Dermis blood vessel endothelial cell (primary cell): ENCODE measurements around the gene ARMC7. TPM values are rescaled to one million over a fixed set of nuclear protein-coding genes. Genes with fewer than 3 reads are reported as not detected.
"Not testable (repeated sequence)": the region's sequence is repeated elsewhere in the genome, so short reads cannot be mapped to it uniquely, and the experiment has no call there.

Experiments used
- DNase-seq: peaks from one replicate; pipeline ENCODE4 v3.0.0; 2010
- total RNA-seq: library from RNA; depleted of rRNA; stranded (reverse); fragments of >200 nt; gene quantifications from 2 replicates; pipeline ENCODE4 v1.2.3, GENCODE V29; 2014

ARMC7 gene
- total RNA-seq, 1 donor from 2014 or later: 3.1 TPM

DNA sequence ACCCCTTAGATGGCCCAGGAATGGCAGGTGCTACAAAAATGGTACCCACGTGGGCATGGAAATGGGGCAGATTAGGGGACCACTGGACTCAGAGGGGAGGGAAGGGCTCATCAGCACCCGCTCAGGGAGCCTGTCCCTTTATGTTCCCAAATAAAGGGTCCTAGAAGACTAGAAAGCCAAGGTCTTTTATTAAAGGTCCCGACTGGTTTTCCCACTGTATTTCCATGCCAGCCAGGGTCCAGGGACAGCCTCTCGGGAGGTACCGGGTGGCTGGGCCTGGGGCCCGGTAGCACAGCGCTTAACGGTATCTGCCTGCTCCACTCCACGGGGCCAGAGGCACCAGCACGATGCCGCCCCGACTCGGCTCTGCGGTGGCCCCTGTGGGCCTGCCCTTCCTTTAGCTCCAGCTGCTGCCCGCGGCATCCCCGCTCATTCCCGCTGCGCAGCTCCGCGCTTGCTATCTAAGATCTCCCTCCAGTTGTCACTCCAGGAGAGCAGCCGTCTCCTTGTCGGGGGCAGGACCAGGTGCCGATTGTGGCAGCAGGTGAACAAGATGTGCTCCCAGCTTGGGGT, 20.4 kb downstream of the ARMC7 start:
- DNase-seq: no peak

DNA sequence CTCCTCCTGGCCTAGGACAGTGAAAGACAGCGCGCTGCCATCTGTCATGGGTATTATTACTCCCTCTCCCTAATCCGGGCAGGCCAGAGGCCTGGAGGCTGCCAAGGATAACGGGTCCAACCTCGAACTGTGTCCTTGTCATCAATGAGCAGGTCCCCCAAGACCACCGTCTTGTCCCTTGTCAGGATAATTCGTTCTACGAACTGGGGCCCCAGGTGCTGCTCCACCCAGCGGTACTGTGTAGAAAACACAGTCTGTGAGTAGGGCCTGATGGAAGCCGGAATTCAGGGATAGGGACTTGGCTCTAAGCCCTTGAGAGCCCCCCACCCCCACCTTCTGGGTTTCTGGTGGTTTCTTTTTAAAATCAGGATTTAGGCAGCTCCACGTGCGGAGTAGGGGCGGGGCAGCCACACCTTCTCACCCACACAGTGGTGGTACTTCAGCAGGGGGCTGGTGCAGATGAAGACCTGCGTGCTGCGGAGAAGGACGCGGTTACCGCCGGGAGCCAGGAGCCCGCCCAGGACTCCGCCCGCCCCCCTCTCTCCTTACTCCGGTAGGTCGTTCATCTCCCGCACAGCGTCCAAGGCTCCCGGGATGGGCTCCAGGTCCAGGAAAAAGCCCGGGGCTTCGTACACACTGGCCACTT, 21.0 kb downstream of the ARMC7 start:
- peak; percentile 79 for DNase-seq

DNA sequence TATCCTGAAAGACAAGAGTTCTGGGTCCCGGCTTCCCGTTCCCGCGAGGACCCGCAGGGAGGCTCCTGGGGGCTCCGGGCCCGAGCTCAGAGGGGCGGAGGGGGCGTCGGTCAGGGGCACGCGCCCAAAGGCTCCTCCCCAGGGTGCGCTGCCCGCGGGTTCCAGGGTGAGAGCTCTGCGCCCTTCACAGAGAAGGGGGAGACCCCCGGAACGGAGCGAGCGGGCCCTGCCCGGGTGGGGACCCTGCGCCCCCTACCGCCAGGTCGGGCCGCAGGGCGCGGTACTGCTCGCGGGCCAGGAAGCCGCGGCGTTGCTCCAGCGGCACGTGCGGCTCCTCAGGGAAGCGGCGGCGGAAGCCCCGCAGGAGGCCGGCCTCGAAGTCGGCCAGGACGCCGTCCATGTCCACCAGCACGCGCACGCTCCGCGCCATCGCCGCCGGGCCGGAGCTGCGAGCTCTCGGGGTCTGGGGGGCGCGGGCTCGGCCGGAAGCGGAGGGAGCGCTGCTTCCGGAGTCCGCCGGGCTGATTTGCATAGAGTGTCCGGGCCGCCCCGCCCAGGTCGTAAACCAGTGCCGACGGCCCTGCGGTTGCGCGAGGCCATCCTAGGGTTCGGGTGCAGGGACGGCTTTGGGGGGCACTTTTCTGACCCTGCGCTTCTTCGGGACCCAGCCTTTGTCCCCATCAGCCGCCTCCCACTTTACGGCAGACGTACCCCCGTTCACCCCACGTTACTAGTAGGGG, 21.7 kb downstream of the ARMC7 start, which contains the start of gene NT5C:
NT5C (minus strand) TSS at position 465 of the 740 bp plus-strand sequence; CDS start at position 430, 35 bp downstream.
- DNase-seq: peak; percentile 79

DNA sequence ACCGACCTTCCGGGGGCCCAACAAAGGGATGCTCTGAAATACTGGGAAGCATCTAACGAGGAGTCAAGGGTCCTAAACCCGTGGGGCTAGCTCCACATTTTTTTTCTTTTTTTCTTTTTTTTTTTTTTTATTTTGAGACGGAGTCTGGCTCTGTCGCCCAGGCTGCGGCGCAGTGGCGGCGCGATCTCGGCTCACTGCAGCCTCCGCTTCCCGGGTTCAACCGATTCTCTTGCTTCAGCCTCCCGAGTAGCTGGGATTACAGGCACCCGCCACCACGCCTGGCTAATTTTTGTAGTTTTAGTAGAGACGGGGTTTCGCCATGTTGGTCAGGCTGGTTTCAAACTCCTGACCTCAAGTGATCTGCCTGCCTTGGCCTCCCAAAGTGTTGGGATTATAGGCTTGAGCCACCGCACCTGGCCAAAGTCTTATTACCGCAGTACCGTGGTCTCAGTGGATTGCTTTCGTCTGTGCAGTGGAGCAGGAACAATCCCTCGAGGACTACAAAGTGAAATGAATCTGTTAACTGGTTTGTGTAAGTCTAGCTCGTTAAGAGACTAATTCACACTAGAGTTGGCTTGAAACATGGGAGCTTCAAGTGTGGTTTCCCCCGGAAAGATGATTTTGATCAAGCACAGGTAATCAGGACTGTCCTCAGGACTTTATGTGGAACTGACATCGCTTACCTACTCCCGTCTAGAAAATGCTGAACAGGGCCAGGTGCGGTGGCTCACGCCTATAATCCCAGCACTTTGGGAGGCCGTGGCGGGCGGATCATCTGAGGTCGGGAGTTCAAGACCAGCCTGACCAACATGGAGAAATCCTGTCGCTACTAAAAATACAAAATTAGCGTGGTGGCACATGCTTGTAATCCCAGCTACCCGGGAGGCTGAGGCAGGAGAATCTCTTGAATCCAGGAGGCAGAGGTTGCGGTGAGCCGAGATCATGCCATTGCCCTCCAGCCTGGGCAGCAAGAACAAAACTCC, 22.5 kb downstream of the ARMC7 start:
- DNase-seq: not testable (repeated sequence)

DNA sequence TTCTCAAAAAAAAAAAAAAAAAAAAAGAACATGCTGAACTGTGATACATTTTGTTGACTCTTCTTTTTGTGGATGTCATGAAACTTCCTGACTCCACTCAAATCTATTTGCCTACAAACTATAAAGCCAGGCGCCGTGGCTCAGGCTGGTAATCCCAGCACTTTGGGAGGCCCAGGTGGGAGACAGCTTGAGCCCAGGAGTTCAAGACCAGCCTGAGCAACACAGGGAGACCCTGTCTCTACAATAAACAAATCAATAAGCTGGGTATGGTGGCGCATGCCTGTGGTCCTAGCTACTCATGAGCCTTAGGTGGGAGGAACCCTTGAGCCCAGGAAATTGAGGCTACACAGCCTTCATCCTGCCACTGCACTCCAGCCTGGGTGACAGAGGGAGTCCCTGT, 23.2 kb downstream of the ARMC7 start:
- no peak for DNase-seq

DNA sequence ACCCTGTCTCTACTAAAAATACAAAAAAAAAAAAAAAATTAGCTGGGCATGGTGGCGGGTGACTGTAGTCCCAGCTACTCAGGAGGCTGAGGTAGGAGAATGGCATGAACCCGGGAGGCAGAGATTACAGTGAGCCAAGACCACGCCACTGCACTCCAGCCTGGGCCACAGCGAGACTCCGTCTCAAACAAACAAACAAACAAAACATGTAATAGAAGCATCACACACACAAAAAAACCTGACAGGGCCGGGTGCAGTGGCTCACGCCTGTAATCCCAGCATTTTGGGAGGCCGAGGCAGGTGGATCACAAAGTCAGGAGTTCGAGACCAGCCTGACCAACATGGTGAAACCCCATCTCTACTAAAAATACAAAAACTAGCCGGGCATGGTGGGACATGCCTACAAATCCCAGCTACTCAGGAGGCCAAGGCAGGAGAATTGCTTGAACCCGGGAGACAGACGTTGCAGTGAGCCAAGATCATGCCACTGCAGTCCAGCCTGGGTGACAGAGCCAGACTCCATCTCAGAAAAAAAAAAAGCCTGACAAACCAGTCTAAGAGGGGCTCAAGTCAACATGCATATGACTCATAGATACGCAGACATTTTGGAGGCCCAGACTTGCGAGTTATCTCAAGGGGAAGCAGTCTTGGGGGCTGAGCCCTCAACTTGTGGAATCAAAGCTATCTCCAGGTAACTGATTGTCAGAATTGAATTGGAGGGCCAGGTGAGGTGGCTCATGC, 24.0 kb downstream of the ARMC7 start:
- DNase-seq: not testable (repeated sequence)

DNA sequence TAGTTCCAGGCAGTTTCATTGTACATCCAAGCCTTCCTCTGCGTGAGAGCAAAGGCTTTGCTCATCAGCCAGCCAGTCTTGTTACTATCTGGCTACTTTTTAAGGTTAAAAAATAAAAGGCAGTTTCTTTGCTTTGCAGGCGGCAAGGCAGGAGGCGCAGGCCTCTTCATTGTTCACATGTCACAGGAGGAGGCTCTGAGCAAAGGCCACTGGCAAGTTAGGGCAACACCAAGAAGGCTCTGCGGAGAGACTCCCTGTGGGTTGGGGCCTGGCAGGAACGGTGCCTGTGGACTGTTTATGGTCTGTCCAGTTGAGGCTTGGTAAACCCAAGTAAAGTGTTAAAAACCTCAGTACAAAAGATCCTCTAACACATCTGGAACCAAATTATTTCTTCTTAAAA, 25.7 kb downstream of the ARMC7 start:
- DNase-seq: no peak

DNA sequence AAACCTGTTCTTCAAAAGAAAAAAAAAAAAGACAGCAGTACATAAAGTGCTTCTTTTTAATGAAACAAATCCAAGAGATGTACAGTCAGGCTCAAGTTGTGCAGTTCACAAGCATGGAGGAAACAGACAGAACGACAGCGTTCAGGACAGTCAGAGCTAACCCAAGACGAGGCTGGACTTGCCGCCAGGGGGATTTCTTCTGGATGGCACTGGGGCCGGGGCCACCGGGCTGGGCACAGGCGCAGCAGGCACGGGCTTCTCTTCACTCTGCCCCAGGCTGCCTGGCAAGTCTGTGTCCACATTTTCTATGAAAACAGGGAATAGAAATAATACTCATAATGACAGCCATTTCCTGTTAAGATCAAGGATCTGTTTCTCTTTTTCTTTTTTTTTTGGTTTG, 26.2 kb downstream of the ARMC7 start:
- DNase-seq: no peak

DNA sequence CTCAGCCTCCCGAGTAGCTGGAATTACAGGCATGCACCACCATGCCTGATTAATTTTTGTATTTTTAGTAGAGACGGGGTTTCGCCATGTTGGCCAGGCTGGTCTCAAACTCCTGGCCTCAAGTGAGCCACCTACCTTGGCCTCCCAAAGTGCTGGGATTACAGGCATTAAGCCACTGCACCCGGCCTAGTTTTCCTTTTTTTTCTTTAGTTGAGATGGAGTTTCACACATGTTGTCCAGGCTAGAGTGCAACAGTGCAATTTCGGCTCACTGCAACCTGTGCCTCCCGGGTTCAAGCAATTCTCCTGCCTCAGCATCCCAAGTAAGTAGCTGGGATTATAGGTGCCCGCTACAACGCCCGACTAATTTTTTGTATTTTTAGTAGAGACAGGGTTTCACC, 28.0 kb downstream of the ARMC7 start:
- DNase-seq: not testable (repeated sequence)

DNA sequence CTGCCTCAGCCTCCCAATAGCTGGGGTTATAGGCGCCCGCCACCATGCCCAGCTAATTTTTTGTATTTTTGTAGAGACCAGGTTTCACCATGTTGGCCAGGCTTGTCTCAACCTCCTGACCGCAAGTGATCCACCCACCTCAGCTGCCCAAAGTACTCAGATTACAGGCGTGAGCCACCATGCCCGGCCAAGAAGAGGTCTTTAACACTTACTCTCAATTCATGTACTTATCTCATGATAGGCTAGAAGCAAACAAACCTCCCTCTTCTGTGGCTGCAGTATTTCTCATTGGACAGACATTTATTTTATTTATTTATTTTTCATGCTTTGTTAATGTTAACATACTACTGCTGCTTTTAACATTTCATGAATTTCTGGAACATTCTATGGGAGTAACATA, 28.8 kb downstream of the ARMC7 start:
- no peak for DNase-seq

DNA sequence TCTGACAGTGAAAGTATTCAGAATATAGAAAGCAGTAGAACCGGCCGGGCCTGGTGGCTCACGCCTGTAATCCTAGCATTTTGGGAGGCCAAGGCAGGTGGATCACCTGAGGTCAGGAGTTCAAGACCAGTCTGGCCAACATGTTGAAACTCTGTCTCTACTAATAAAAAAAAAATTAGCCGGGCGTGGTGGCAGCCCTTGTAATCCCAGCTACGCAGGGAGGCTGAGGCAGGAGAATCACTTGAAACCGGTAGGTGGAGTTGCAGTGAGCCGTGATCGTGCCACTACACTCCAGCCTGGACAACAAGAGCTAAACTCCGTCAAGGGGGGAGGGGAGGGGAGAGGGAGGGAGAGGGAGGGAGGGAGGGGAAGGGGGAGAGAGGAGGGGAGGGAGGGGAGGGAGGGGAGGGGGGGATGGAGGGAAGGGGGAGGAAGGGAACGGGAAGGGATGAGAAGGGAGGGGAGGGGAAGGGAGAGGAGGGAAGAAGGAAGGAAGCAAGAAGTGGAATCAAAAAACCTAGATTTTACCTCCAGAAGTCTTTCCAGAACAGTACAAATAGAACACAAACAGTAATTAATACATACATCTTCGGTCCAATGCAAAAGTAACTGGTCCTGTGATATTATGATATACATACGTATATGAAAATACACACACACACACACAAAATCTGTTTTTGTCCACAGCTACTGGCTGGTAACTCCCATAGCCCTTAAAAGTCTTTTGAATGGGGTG, 32.6 kb downstream of the ARMC7 start:
- DNase-seq: no peak

DNA sequence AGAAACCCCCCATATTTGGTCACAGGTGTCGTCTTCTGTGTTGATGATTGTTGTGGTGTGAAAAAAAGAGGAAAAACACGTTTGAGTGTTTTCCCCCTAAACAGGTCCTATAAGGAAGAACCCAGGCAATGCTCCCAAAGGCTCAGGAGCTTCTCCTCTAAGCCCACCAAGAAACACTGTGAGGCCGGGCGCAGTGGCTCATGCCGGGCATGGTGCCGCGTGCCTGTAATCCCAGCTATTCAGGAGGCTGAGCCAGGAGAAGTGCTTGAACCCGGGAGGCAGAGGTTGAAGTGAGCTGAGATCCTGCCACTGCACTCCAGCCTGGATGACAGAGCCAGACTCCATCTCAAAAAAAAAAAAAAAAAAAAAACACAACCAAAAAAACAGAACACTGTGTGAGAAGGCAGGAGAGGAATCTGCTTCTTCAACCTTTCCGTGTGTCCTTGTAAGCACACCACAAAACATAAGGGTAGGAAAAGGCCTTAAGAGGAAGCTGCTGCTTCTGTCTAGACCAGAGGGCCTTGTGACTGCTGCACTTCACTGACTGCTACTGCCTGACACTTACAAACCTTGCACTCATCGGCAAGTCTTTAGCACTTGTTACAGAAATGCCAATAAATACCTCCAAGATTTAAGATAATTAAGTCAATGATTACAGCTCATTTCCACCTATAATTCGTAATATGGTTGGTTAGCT, 35.2 kb downstream of the ARMC7 start:
- DNase-seq: no peak

DNA sequence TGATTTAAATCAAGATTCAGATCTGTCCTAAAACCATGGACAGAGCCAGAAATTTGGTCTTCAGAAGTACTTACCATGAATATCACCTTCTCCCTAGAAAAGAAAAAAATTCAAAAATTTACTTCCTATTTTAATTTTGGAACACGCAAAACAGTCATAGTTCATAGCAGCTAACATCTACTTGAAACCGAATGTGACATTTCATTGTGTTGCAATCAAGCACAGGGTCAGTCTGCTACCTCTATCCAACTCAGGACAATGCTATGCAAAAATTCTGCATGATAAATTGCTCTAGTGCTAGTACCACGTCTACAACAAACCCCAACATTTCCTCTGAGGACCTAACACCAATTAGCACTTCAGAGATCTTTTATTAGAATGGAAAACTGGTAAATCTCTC, 36.8 kb downstream of the ARMC7 start:
- DNase-seq: no peak

DNA sequence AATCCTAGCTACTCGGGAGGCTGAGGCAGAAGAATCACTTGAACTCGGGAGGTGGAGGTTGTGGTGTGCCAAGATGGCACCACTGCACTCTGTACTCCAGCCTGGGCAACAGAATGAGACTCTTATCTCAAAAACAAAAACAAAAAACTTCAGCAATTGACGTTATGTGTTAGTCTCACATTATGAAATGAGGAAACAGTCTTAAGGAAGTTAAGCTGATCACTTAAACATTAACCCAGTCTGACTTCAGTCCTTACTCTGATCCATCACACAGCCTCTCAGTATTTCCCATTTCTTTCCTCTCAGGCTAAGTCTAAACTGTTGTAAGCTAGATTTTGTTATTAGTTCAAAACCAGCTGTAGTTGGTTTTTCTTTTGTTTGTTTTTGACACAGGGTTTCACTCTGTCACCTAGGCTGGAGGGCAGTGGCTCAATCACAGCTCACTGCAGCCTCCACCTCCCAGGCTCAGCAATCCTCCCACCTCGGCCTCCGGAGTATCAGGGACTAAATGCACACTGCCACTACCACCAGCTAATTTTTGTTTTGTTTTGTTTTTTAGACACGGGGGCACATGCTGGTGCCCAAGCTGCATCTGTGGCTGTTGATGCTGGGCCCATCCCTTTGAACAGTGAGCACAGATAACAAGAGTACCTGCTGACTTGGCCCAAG, 38.2 kb downstream of the ARMC7 start:
- DNase-seq: no peak

DNA sequence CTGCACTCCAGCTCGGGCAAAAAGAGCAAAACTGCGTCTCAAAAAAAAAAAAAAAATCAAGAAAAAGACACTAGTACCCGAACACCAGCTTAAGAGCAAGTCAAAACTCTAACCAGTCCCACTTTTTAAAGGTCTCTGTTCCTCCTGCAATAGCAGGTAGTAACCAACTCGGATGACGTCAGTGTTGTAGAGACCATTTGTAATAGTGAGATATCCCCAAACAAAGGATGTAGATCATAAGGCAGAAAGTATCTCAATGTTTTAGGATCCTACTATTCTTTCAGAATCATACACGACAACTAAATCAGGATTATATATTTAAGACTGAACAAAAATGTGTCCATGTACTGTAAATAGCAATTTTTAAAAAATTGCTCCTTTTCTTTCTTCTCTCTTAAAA, 42.2 kb downstream of the ARMC7 start:
- peak; percentile 32 for DNase-seq

DNA sequence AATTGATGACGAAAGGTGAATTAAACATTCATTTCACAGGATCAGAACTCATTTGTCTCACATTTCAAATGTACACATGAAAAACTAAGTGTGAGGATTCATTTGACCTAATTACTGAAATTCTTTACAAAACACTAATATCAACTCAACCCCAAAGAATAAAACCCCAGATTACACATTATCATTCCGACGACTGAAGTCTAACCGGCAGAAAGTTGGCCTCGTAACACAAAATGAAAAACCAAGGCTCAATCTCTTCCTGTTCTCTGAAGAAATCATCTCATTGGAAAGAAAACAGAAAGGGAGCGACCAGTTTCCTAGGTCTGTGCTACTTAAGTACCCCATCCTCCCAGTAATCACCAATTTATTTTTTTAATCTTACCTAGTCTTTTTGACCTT, 42.8 kb downstream of the ARMC7 start:
- DNase-seq: no peak

DNA sequence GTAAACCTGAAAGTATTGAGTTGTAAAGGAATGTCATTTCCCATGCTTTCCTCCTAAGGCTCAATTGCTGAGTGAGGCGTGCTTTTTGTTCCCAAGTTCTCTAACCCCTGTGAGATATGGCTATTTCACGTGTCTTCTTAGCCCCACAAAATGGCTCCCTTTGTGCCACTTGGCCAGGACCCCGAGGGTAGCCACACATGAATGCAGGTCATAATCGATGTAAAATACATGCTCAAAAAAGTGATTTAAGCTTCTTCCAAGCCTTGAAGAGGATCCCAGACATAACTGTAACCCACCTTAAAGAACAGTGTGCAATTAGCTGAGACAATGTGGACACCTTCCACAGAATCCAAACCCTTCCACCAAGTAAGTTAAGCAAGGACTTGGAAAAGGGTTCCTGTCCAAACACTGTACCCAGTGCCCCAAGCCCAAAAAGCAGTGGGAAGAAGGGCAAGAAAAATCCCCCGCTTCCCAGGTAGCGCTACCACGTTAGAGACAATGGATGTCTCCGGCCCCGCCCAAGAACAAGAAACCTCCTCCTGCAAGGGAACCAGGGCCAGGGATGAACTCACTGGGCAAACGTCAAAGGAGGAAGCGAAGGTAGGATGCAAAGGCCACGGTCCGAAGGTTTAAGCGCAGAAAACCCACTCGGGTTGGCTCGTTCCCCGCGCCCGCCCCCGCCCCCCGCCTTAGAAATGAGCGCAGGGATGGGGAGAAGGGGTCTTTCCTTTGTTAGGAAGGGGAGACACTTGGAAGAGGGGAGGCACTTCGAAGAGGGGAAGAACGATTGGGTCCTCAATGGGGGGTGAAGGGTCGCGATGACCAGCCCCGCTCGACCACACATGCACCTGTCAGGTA, 43.4 kb downstream of the ARMC7 start:
- DNase-seq: peak; percentile 53

DNA sequence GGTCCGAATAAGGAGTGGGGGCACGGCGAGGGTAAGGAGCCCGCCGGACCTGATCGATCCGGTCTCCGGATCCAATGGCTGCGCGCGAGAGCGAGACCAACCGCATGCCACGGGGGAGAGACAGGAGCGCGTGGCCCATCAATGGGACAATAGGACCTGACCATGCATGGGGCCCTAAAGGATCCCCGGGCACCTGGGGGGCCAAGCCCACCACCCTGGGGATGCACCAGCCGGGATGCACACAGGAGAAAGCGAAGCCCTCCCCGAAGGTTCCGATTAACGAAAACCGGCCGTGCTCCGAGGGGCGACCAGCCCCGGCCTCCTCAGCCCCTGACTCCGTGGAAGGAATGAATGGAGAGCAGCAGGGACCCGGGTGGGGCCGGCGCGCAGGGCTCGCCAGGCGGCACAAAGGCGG, 44.0 kb downstream of the ARMC7 start:
- DNase-seq: peak; percentile 40
